HG02870 (cell line): ENCODE results near the gene INTS12.

Experiments
- ATAC-seq: cut with Tn5 transposase; IDR thresholded peaks from one replicate; pipeline ENCODE4 v1.9.1; 2021; ENCODE audit warnings: mild to moderate bottlenecking, moderate library complexity; ENCODE audit not compliant: unreplicated experiment

INTS12 gene

GRCh38 chr4:105686571-105686970, 21.9 kb downstream of the INTS12 start:
- peak; percentile 62 for ATAC-seq

GRCh38 chr4:105683038-105683437, 25.5 kb downstream of the INTS12 start:
- no peak for ATAC-seq

- ATAC-seq = no peak
These were observed 29.3 kb downstream of the INTS12 start for GRCh38 chr4:105679186-105679585.

GRCh38 chr4:105677709-105678108, 30.8 kb downstream of the INTS12 start:
- ATAC-seq = no peak

GRCh38 chr4:105674011-105674410, 34.5 kb downstream of the INTS12 start:
- no peak for ATAC-seq

- ATAC-seq = no peak
These were observed 37.2 kb downstream of the INTS12 start for GRCh38 chr4:105671301-105671700.

GRCh38 chr4:105670684-105671083, 37.8 kb downstream of the INTS12 start:
- no peak for ATAC-seq

GRCh38 chr4:105666693-105667092, 41.8 kb downstream of the INTS12 start:
- ATAC-seq = peak; percentile 49

GRCh38 chr4:105662935-105663675, 45.4 kb downstream of the INTS12 start:
- no peak for ATAC-seq

- no peak for ATAC-seq
These were observed 47.5 kb downstream of the INTS12 start for GRCh38 chr4:105661028-105661427.

- no peak for ATAC-seq
These were observed 49.3 kb downstream of the INTS12 start for GRCh38 chr4:105659190-105659589.

- no peak for ATAC-seq
These were observed 51.2 kb downstream of the INTS12 start for GRCh38 chr4:105657117-105657765.

GRCh38 chr4:105652286-105652888, 56.1 kb downstream of the INTS12 start:
- no peak for ATAC-seq

- no peak for ATAC-seq
These were observed 56.6 kb downstream of the INTS12 start for GRCh38 chr4:105651884-105652283.

- ATAC-seq = no peak
These were observed 58.3 kb downstream of the INTS12 start for GRCh38 chr4:105650190-105650589.

- no peak for ATAC-seq
These were observed 63.0 kb downstream of the INTS12 start for GRCh38 chr4:105645440-105645839.

- ATAC-seq = no peak
These were observed 64.2 kb downstream of the INTS12 start for GRCh38 chr4:105644257-105644656.

- no peak for ATAC-seq
These were observed 66.6 kb downstream of the INTS12 start for GRCh38 chr4:105641845-105642244.

GRCh38 chr4:105637408-105638176, 70.9 kb downstream of the INTS12 start:
- peak; percentile 67 for ATAC-seq

- ATAC-seq = peak; percentile 34
These were observed 73.9 kb downstream of the INTS12 start for GRCh38 chr4:105634402-105635080.

GRCh38 chr4:105633241-105633640, 75.2 kb downstream of the INTS12 start:
- ATAC-seq = no peak
